NOMO-1 treated with dmso at 0.1 percent for 144 hours (cell line): ENCODE measurements around the gene NCKAP5.

Source experiments
- DNase-seq: peaks from one replicate; lab custom pipeline; 2025; ENCODE audit not compliant: unreplicated experiment; lab: John Stamatoyannopoulos, UW

NCKAP5 gene

GRCh38 chr2:133061874-133062593 lies 506.2 kb downstream of the NCKAP5 start:
- no peak for DNase-seq

- DNase-seq: no peak
These were observed 514.0 kb downstream of the NCKAP5 start for GRCh38 chr2:133054297-133054696.

GRCh38 chr2:133053541-133053940 lies 514.7 kb downstream of the NCKAP5 start:
- no peak for DNase-seq

- no peak for DNase-seq
These were observed 522.5 kb downstream of the NCKAP5 start for GRCh38 chr2:133045787-133046186.

GRCh38 chr2:133044556-133044955 lies 523.7 kb downstream of the NCKAP5 start:
- DNase-seq: no peak

GRCh38 chr2:133040170-133040569 lies 528.1 kb downstream of the NCKAP5 start:
- DNase-seq: no peak

- DNase-seq: no peak
These were observed 528.7 kb downstream of the NCKAP5 start for GRCh38 chr2:133039531-133039930.

GRCh38 chr2:133026536-133027177 lies 541.6 kb downstream of the NCKAP5 start:
- DNase-seq: no peak

- DNase-seq: no peak
These were observed 543.3 kb downstream of the NCKAP5 start for GRCh38 chr2:133025004-133025403.

- no peak for DNase-seq
These were observed 555.2 kb downstream of the NCKAP5 start for GRCh38 chr2:133012847-133013734.

GRCh38 chr2:133004623-133005022 lies 563.6 kb downstream of the NCKAP5 start:
- no peak for DNase-seq

GRCh38 chr2:132999421-132999820 lies 568.8 kb downstream of the NCKAP5 start:
- no peak for DNase-seq

- DNase-seq: no peak
These were observed 570.0 kb downstream of the NCKAP5 start for GRCh38 chr2:132998221-132998620.

- no peak for DNase-seq
These were observed 576.7 kb downstream of the NCKAP5 start for GRCh38 chr2:132991471-132992045.

- DNase-seq: no peak
These were observed 583.5 kb downstream of the NCKAP5 start for GRCh38 chr2:132984731-132985130.

GRCh38 chr2:132980304-132980703 lies 588.0 kb downstream of the NCKAP5 start:
- no peak for DNase-seq

GRCh38 chr2:132979339-132980093 lies 588.7 kb downstream of the NCKAP5 start:
- no peak for DNase-seq

- no peak for DNase-seq
These were observed 589.4 kb downstream of the NCKAP5 start for GRCh38 chr2:132978840-132979239.

- no peak for DNase-seq
These were observed 590.3 kb downstream of the NCKAP5 start for GRCh38 chr2:132977812-132978529.
